H1 (cell line): ENCODE measurements around the gene RCBTB2. TPM values are rescaled to one million over a fixed set of nuclear protein-coding genes. Genes with fewer than 3 reads are reported as not detected.

Experiments
- CTCF ChIA-PET: fragments of 300-600 bp; sonication (Branson Sonifier 250); formaldehyde crosslinking; loops from one replicate; lab custom pipeline; 2021; ENCODE audit not compliant: partially characterized antibody; lab: Charles Lee
- POLR2A ChIA-PET: fragments of 300-600 bp; sonication (Branson Sonifier 250); formaldehyde crosslinking; loops from one replicate; lab custom pipeline; 2021; ENCODE audit warnings: inconsistent platforms; ENCODE audit not compliant: partially characterized antibody; lab: Charles Lee
- DNase-seq, 2 experiments: peaks; one replicate each; pipeline versions ENCODE4 v3.0.0 to v3.0.0-alpha.2; 2010 to 2022; ENCODE audit warnings: low spot score in 2 of 2, low read depth in 1 of 2, mixed read lengths in 1 of 2
- FAIRE-seq: peaks from 2 replicates; lab custom pipeline; 2011; peaks lifted over from hg19 to GRCh38; lab: Jason Lieb, UNC
- H2AFZ ChIP-seq: 2 replicates; pipeline ENCODE4 v1.8.1; 2012; ENCODE audit warnings: low read length, inconsistent platforms
- H2AK5ac ChIP-seq: 2 replicates; pipeline ENCODE4 v1.6.1; 2013; ENCODE audit warnings: low read depth, low read length
- H2BK120ac ChIP-seq: replicated peaks from 2 replicates; pipeline ENCODE3; 2013; ENCODE audit warnings: low read depth, low read length, inconsistent platforms
- H2BK12ac ChIP-seq: 2 replicates; pipeline ENCODE4 v1.6.1; 2013; ENCODE audit warnings: low read depth, low read length
- H2BK15ac ChIP-seq: 2 replicates; pipeline ENCODE4 v1.6.1; 2013; ENCODE audit warnings: low read length
- H2BK20ac ChIP-seq: 2 replicates; pipeline ENCODE4 v1.6.1; 2013; ENCODE audit warnings: low read length
- H2BK5ac ChIP-seq: 2 replicates; pipeline ENCODE4 v1.6.1; 2013; ENCODE audit warnings: low read depth, low read length
- H3K14ac ChIP-seq: 2 replicates; pipeline ENCODE4 v1.6.1; 2013; ENCODE audit warnings: inconsistent platforms; ENCODE audit not compliant: insufficient read length
- H3K18ac ChIP-seq: 2 replicates; pipeline ENCODE4 v1.6.1; 2013; ENCODE audit warnings: low read length; ENCODE audit errors: extremely low read depth
- H3K23ac ChIP-seq: 2 replicates; pipeline ENCODE4 v1.6.1; 2013; ENCODE audit warnings: inconsistent platforms; ENCODE audit not compliant: insufficient read length
- H3K23me2 ChIP-seq: 2 replicates; pipeline ENCODE4 v1.6.1; 2013; ENCODE audit warnings: low read depth, low read length
- H3K27ac ChIP-seq: 2 replicates; pipeline ENCODE4 v1.6.1; 2011; ENCODE audit warnings: low read depth, low read length, inconsistent platforms
- H3K27me3 ChIP-seq, 4 experiments: replicated peaks in 1 of 4; 1 replicate in 1 of 4; 2 replicates in 3 of 4; pipeline versions ENCODE4 v1.6.1 to v1.8.1; 2011 to 2013; ENCODE audit warnings: low read length in 3 of 4, mild to moderate bottlenecking in 3 of 4, inconsistent platforms in 2 of 4, mixed read lengths in 2 of 4, moderate library complexity in 1 of 4; ENCODE audit not compliant: control insufficient read depth in 3 of 4, insufficient read depth in 3 of 4; ENCODE audit errors: extremely low read depth in 1 of 4
- H3K36me3 ChIP-seq, 4 experiments: 2 replicates each; pipeline versions ENCODE4 v1.6.1 to v1.8.1; 2011 to 2013; ENCODE audit warnings: mild to moderate bottlenecking in 4 of 4, low read length in 3 of 4, moderate library complexity in 2 of 4, control low read depth in 1 of 4, inconsistent platforms in 1 of 4; ENCODE audit not compliant: insufficient read depth in 4 of 4, control insufficient read depth in 2 of 4
- H3K4ac ChIP-seq: replicated peaks from 2 replicates; pipeline ENCODE3; 2013; ENCODE audit warnings: low read length, low read depth, mixed read lengths, inconsistent platforms; ENCODE audit not compliant: insufficient read length
- H3K4me1 ChIP-seq, 4 experiments: replicated peaks in 1 of 4; 1 replicate in 1 of 4; 2 replicates in 3 of 4; pipeline versions ENCODE4 v1.6.1 to v1.8.1; 2011 to 2013; ENCODE audit warnings: low read length in 3 of 4, inconsistent platforms in 2 of 4, mixed read lengths in 1 of 4; ENCODE audit not compliant: insufficient read depth in 4 of 4, control insufficient read depth in 3 of 4
- H3K4me2 ChIP-seq, 2 experiments: 2 replicates each; pipeline versions ENCODE4 v1.6.1 to v1.8.1; 2011 to 2013; ENCODE audit warnings: low read depth in 2 of 2, low read length in 2 of 2, control low read depth in 1 of 2, inconsistent platforms in 1 of 2, mild to moderate bottlenecking in 1 of 2; ENCODE audit not compliant: insufficient read depth in 1 of 2
- H3K4me3 ChIP-seq, 4 experiments: fragments of 200-600, 300-600 bp in 1 of 4; sonication (generic), shearing (Covaris generic), sonication (Bioruptor Twin) in 1 of 4; 2 replicates each; pipeline versions ENCODE4 v1.5.1 to v1.8.1; 2011 to 2016; ENCODE audit warnings: low read length in 4 of 4, low read depth in 3 of 4, control low read depth in 2 of 4, inconsistent platforms in 2 of 4, mild to moderate bottlenecking in 2 of 4, mixed read lengths in 1 of 4, moderate library complexity in 1 of 4; ENCODE audit not compliant: insufficient read depth in 2 of 4; ENCODE audit errors: extremely low read depth in 1 of 4
- H3K56ac ChIP-seq: replicated peaks from 2 replicates; pipeline ENCODE3; 2013; ENCODE audit warnings: low read depth, mild to moderate bottlenecking, mixed read lengths, low read length, inconsistent platforms; ENCODE audit not compliant: insufficient read length
- H3K79me1 ChIP-seq: 2 replicates; pipeline ENCODE4 v1.6.1; 2013; ENCODE audit warnings: low read depth, low read length, control low read depth
- H3K79me2 ChIP-seq, 2 experiments: 2 replicates each; pipeline versions ENCODE4 v1.6.1 to v1.8.1; 2012 to 2013; ENCODE audit warnings: low read length in 2 of 2, mild to moderate bottlenecking in 2 of 2, inconsistent platforms in 1 of 2; ENCODE audit not compliant: insufficient read depth in 2 of 2, control insufficient read depth in 1 of 2
- H3K9ac ChIP-seq, 4 experiments: replicated peaks in 1 of 4; 1 replicate in 1 of 4; 2 replicates in 3 of 4; pipeline versions ENCODE4 v1.6.1 to v1.8.1; 2011 to 2013; ENCODE audit warnings: low read depth in 3 of 4, low read length in 3 of 4, control low read depth in 2 of 4, mild to moderate bottlenecking in 2 of 4, moderate library complexity in 2 of 4, inconsistent platforms in 1 of 4; ENCODE audit errors: extremely low read depth in 1 of 4
- H3K9me3 ChIP-seq, 2 experiments: 2 replicates each; pipeline versions ENCODE4 v1.6.1 to v1.8.1; 2012 to 2013; ENCODE audit warnings: mild to moderate bottlenecking in 2 of 2, moderate library complexity in 2 of 2, control low read depth in 1 of 2, inconsistent platforms in 1 of 2, low read depth in 1 of 2, low read length in 1 of 2, mixed read lengths in 1 of 2; ENCODE audit not compliant: insufficient read depth in 2 of 2
- H4K20me1 ChIP-seq, 2 experiments: replicated peaks in 1 of 2; 2 replicates each; pipeline versions ENCODE3 to v1.8.1; 2011 to 2013; ENCODE audit warnings: inconsistent platforms in 2 of 2, low read length in 2 of 2, mild to moderate bottlenecking in 1 of 2; ENCODE audit not compliant: insufficient read depth in 2 of 2, control insufficient read depth in 1 of 2
- H4K5ac ChIP-seq: 2 replicates; pipeline ENCODE4 v1.6.1; 2013; ENCODE audit warnings: low read length, low read depth, mixed read lengths, inconsistent platforms; ENCODE audit not compliant: insufficient read length
- H4K8ac ChIP-seq: 2 replicates; pipeline ENCODE4 v1.8.0; 2013; ENCODE audit warnings: mild to moderate bottlenecking, moderate library complexity, low read length, inconsistent platforms; ENCODE audit not compliant: insufficient read depth; ENCODE audit errors: extremely low read depth
- H4K91ac ChIP-seq: replicated peaks from 2 replicates; pipeline ENCODE3; 2013; ENCODE audit warnings: low read length, mixed read lengths, inconsistent platforms; ENCODE audit not compliant: insufficient read length
- BRCA1 ChIP-seq: IDR thresholded peaks from 2 replicates; pipeline ENCODE4 v1.6.1; 2012; ENCODE audit warnings: low read depth, low read length, improper control_type of control experiment
- EGR1 ChIP-seq: IDR thresholded peaks from 2 replicates; pipeline ENCODE4 v1.6.1; 2011; ENCODE audit warnings: low read depth, low read length, borderline replicate concordance
- EP300 ChIP-seq, 2 experiments: IDR thresholded peaks; 1 replicate in 1 of 2; 2 replicates in 1 of 2; pipeline ENCODE4 v1.6.1; 2011 to 2012; ENCODE audit warnings: low read depth in 2 of 2, low read length in 2 of 2, mild to moderate bottlenecking in 2 of 2, borderline replicate concordance in 1 of 2, inconsistent platforms in 1 of 2, moderate library complexity in 1 of 2
- GTF2F1 ChIP-seq: IDR thresholded peaks from 2 replicates; pipeline ENCODE4 v1.6.1; 2012; ENCODE audit warnings: low read depth, low read length, improper control_type of control experiment, borderline replicate concordance
- HDAC2 ChIP-seq, 2 experiments: fragments of 300-600 bp in 1 of 2; sonication (generic) in 1 of 2; IDR thresholded peaks; 2 replicates each; pipeline ENCODE4 v1.6.1; 2011 to 2012; ENCODE audit warnings: low read depth in 2 of 2, low read length in 2 of 2, mild to moderate bottlenecking in 2 of 2, moderate library complexity in 2 of 2, borderline replicate concordance in 1 of 2, inconsistent platforms in 1 of 2
- HDAC6 ChIP-seq: IDR thresholded peaks from one replicate; pipeline ENCODE4 v1.7.1; 2012; ENCODE audit warnings: low read depth, mild to moderate bottlenecking, inconsistent platforms, low read length, moderate library complexity
- KDM4A ChIP-seq: IDR thresholded peaks from one replicate; pipeline ENCODE4 v1.7.1; 2012; ENCODE audit warnings: low read depth, mild to moderate bottlenecking, moderate library complexity, low read length, inconsistent platforms; ENCODE audit not compliant: severe bottlenecking
- POU5F1 ChIP-seq: IDR thresholded peaks from 2 replicates; pipeline ENCODE4 v1.6.1; 2011; ENCODE audit warnings: low read depth, mild to moderate bottlenecking, low read length, moderate library complexity
- RBBP5 ChIP-seq: IDR thresholded peaks from 2 replicates; pipeline ENCODE4 v1.7.1; 2012; ENCODE audit warnings: low read depth, mild to moderate bottlenecking, inconsistent platforms, low read length, moderate library complexity, borderline replicate concordance
- SIRT6 ChIP-seq: IDR thresholded peaks from one replicate; pipeline ENCODE4 v1.7.1; 2012; ENCODE audit warnings: low read length, inconsistent platforms
- TBP ChIP-seq: IDR thresholded peaks from 2 replicates; pipeline ENCODE4 v1.6.1; 2011; ENCODE audit warnings: low read depth, low read length, improper control_type of control experiment
- WGBS, 2 experiments: shearing (Covaris generic) in 1 of 2; methylation state at CpG; one replicate each; pipeline versions ENCODE4 v1.1.6 to v1.1.7; 2013 to 2015; ENCODE audit warnings: low lambda C conversion rate in 2 of 2, mixed read lengths in 2 of 2, inconsistent platforms in 1 of 2, low coverage in 1 of 2, missing lambda C conversion rate in 1 of 2; ENCODE audit not compliant: insufficient replicate concordance in 2 of 2, insufficient coverage in 1 of 2, insufficient read length in 1 of 2; ENCODE audit errors: extremely low coverage in 1 of 2, missing lambda C conversion rate in 1 of 2; 5-methylcytosine and 5-hydroxymethylcytosine counted together
- polyA plus RNA-seq, 7 experiments: library from polyadenylated mRNA; depleted of rRNA in 3 of 7; stranded (reverse) in 5 of 7; unstranded in 2 of 7; fragments of >200 nt in 5 of 7; fragments of 200-250 nt in 2 of 7; gene quantifications; 1 replicate in 5 of 7; 2 replicates in 1 of 7; 4 replicates in 1 of 7; pipeline versions ENCODE4 v1.2.1 to v1.2.3, GENCODE V29; 2011 to 2013; ENCODE audit warnings: missing spikeins in 2 of 7, mixed read lengths in 2 of 7
- total RNA-seq: library from RNA; stranded (reverse); fragmentation: NEBNext Ultra II Directional; extraction: Animal tissue kit (Norgen Biotek cat#: 25700); gene quantifications from 2 replicates; pipeline ENCODE4 v1.2.1, GENCODE V29; 2021

RCBTB2 gene
- total and polyA plus RNA-seq, 2 of the 8 experiments (the other 6 are each of a cell fraction or from before 2014, with no cell fraction given), result 5.2 to 8.4 TPM

DNA sequence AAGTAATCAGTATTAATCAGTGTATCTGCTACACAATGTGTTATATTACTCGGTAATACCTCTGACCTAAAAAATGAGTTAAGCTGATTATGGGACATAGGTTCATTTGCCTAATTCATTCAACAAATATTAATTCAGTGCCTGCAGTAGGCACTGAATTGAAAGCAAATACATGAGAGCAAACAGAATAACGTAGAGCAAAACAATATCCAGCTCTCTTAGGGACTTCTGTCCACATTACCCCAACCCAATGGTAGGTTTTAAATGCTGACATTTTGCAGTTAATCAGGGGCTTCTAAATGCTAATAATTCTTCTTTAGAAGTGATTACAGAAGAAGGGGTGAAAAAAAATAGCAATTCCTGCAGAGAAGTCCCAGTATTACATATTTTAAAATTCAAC, 4.9 kb downstream of the RCBTB2 start:
- H3K27ac ChIP-seq, result no peak overlapping the region
- peaks cover 0 to 6% (median 2%) of the 10 kb centered on the region in 4 experiments; a peak in 3 of 7 replicates for H3K4me1 ChIP-seq
- 94% methylated on average over 2 of the region's 2 CpGs; no CpG with 5 or more reads in 1 of the 2 experiments for WGBS, 2 experiments
- no peaks in the 10 kb centered on the region for H3K27me3 ChIP-seq
- no peaks in the 10 kb centered on the region for H3K36me3 ChIP-seq
- H3K14ac ChIP-seq, result no peak overlapping the region
- no peak overlapping the region for H3K18ac ChIP-seq
- H3K9me3 ChIP-seq, result no peaks in the 10 kb centered on the region
- ChIA-PET POLR2A (no interaction called here), CTCF (interaction anchor here (1.6 kb wide), 1 partner anchor 52 kb away, joined by 5 read pairs; no protein-coding TSS in a partner anchor)
- no peak overlapping the region for H3K4me2 ChIP-seq
- no peaks in the 10 kb centered on the region for H4K20me1 ChIP-seq
- no peak overlapping the region for H4K91ac ChIP-seq
- H4K8ac ChIP-seq, result no peak overlapping the region
- H3K23me2 ChIP-seq, result peaks cover 2% of the 10 kb centered on the region
- no peak overlapping the region for H2BK5ac ChIP-seq
- H2BK15ac ChIP-seq, result no peak overlapping the region
- TF ChIP-seq HDAC2 (IDR thresholded peaks at IDR 0.05; ENCODE audit: borderline replicate concordance in 1 of 2, low read depth in 2 of 2, low read length in 2 of 2), result no peak
- no peak for TF ChIP-seq EP300 (IDR thresholded peaks at IDR 0.05; ENCODE audit: borderline replicate concordance in 1 of 2, low read depth in 2 of 2, low read length in 2 of 2)
- no peak for TF ChIP-seq BRCA1
- no peak for TF ChIP-seq RBBP5
- no peak for TF ChIP-seq KDM4A
- TF ChIP-seq HDAC6, result no peak
- TF ChIP-seq SIRT6, result no peak
- no peak for TF ChIP-seq TBP
- TF ChIP-seq EGR1, result no peak
- TF ChIP-seq GTF2F1, result no peak
- no peak for TF ChIP-seq POU5F1
- no peak overlapping the region for H2AK5ac ChIP-seq
- no peaks in the 10 kb centered on the region for H3K79me1 ChIP-seq
- H2BK20ac ChIP-seq, result no peak overlapping the region
- no peak overlapping the region for H3K56ac ChIP-seq
- H3K23ac ChIP-seq, result no peak overlapping the region
- no peak overlapping the region for H2AFZ ChIP-seq
- FAIRE-seq (no peak), DNase-seq (no peak)
- no peak overlapping the region for H3K4me3 ChIP-seq
- no peak overlapping the region for H2BK12ac ChIP-seq
- no peak overlapping the region for H2BK120ac ChIP-seq
- H3K9ac ChIP-seq, result no peak overlapping the region
- no peak overlapping the region for H3K4ac ChIP-seq
- peaks cover 0 to 28% of the 10 kb centered on the region in 2 experiments; a peak in 2 of 4 replicates for H3K79me2 ChIP-seq
- no peak overlapping the region for H4K5ac ChIP-seq
